A549 treated with AZD9567 at 1 μM for 4 hours (cell line): ENCODE results near the gene GHSR. TPM values are rescaled to one million over a fixed set of nuclear protein-coding genes. Genes with fewer than 3 reads are reported as not detected.

ENCODE experiments used
- total RNA-seq: library from RNA; stranded (reverse); fragments of 200-300 nt; extraction: Qiagen RNA extraction; gene quantifications from 5 replicates; pipeline ENCODE4 v1.2.3, GENCODE V29; 2022; ENCODE audit not compliant: insufficient read depth

Gene GHSR, protein sequence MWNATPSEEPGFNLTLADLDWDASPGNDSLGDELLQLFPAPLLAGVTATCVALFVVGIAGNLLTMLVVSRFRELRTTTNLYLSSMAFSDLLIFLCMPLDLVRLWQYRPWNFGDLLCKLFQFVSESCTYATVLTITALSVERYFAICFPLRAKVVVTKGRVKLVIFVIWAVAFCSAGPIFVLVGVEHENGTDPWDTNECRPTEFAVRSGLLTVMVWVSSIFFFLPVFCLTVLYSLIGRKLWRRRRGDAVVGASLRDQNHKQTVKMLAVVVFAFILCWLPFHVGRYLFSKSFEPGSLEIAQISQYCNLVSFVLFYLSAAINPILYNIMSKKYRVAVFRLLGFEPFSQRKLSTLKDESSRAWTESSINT
- total RNA-seq: not detected in 5 replicates

DNA sequence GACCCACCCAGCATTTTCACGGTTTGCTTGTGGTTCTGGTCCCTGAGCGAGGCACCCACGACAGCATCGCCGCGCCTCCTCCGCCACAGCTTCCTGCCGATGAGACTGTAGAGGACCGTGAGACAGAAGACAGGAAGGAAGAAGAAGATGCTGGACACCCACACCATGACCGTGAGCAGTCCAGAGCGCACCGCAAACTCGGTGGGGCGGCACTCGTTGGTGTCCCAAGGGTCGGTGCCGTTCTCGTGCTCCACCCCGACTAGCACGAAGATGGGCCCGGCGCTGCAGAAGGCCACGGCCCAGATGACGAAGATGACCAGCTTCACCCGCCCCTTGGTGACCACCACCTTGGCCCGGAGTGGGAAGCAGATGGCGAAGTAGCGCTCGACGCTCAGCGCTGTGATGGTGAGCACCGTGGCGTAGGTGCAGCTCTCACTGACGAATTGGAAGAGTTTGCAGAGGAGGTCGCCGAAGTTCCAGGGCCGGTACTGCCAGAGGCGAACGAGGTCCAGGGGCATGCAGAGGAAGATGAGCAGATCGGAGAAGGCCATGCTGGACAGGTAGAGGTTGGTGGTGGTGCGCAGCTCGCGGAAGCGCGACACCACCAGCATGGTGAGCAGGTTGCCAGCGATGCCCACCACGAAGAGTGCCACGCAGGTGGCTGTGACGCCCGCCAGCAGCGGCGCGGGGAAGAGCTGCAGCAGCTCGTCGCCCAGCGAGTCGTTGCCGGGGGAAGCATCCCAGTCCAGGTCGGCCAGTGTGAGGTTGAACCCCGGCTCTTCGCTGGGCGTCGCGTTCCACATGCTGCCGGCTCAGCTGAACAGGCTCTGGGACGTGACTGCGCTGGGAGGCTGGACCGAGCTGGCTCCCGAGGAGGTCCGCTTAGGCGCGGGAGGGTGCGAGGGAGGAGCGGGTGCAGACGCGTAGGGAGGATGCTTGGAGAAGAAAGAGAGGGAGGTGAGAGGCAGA is at the start of gene GHSR:
Gene GHSR, minus strand, starts transcription at position 846 of the 969 bp plus-strand sequence. Its CDS starts 43 bp downstream, at position 803.

Other genes starting within 250 kb of the GHSR start
- 0.03 to 0.08 TPM (median 0.06 TPM) in 3 of 5 replicates, not detected in the others for gene TNFSF10, start 75.0 kb upstream of the GHSR start, total RNA-seq